GM12891 (cell line): ENCODE measurements around the gene MSI2.

Source experiments
- DNase-seq: peaks from one replicate; pipeline ENCODE4 v3.0.0; 2011; ENCODE audit warnings: low spot score; ENCODE audit not compliant: insufficient read length
- FAIRE-seq: peaks from 2 replicates; lab custom pipeline; 2011; peaks lifted over from hg19 to GRCh38; lab: Jason Lieb, UNC
- PAX5 ChIP-seq: IDR thresholded peaks from 2 replicates; pipeline ENCODE4 v1.6.1; 2011; ENCODE audit warnings: low read length, moderate library complexity, mild to moderate bottlenecking; ENCODE audit not compliant: insufficient read depth, severe bottlenecking
- POLR2A ChIP-seq: IDR thresholded peaks from 2 replicates; pipeline ENCODE4 v1.6.1; 2011; ENCODE audit warnings: low read depth, low read length, control low read depth
- POLR2AphosphoS5 ChIP-seq: IDR thresholded peaks from 2 replicates; pipeline ENCODE4 v1.6.1; 2011; ENCODE audit warnings: low read depth, low read length, control low read depth
- POU2F2 ChIP-seq: IDR thresholded peaks from 2 replicates; pipeline ENCODE4 v1.6.1; 2011; ENCODE audit warnings: low read depth, mild to moderate bottlenecking, control low read depth, low read length, moderate library complexity
- SPI1 ChIP-seq: IDR thresholded peaks from 2 replicates; pipeline ENCODE4 v1.6.1; 2011; ENCODE audit warnings: low read depth, low read length, control low read depth
- TAF1 ChIP-seq: IDR thresholded peaks from 2 replicates; pipeline ENCODE4 v1.6.1; 2011; ENCODE audit warnings: low read depth, low read length, control low read depth

Gene MSI2

DNA sequence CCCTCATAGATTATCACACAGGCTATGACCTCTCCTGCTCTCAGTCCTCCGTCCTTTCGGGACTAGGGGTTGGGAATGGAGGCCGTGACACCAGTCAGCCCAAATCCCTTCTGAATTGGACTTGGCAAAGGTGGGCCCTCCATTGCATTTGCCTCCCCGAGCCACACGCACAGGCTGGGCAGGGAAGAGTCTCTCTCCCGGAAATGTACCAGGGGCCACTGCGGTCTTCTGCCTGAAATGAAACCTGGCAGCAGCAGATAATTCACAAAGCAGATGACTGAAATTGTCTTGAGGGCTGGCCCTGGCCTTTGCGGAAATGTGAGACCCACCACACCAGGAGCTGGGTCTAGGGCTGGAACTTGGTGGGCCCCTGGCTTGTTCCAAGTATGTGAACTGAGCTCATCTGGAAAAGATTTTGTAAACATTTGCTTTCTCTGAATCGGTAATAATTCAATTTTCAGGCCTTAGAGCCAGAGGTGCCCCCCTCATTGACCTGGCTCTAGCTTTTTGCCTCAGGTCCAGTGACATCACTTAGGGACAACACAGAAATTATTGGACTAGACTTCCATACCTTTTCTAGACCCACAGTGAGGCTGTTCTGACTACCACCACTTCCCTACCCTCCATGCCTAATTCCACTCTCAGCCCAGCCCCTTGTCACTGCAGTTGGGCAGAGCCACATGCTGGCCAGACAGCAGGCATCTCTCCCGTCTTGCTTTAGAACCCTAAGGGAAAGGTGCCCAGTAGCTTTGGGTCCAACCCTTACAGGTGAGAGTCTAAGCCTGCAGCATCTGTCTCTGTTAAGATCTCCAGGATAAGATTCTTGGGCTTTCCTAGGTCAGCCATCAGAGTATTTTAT, 413.6 kb downstream of the MSI2 start:
- DNase-seq, result no peak
- FAIRE-seq, result no peak
- TF ChIP-seq TAF1, result no peak
- TF ChIP-seq SPI1, result no peak
- TF ChIP-seq POU2F2, result no peak
- no peak for TF ChIP-seq POLR2AphosphoS5
- TF ChIP-seq POLR2A, result no peak
- TF ChIP-seq PAX5, result no peak

DNA sequence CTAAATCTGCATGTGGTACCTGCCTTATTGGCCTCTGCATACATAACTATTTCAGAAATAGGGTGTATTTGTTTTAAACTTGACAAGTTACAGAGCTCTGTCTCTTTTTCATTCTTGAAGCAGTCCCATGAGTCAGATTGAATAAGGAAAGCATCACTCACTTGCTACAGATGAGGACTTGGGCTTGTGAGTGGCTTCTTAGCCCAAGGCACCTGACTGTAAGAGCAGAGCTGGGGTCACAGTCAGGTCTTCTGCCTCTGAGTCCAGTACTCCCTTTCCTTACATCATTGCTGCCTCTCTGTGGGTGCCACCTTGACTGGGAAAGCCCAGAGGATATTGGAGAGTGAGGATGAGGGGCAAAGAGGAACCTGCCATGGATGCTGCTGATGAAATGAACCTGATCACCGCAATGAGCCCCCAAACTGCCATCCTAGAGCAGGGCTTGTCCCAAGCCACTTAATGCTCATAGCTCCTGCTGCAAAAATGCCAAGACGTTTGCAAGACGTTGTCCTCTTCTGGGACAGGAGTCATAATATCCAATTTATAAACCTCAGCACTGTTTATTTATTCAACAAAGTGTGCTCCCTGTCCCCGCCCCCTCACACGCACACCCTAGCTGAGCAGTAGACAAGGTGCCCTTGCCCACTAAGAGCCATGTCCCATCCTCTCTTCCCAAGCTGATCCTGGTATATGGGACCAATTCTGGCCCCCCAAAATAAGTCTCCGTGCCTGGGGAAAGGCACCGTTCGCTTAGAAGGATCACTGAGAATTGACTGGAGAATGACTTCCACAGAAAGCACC, 414.6 kb downstream of the MSI2 start:
- FAIRE-seq (no peak), DNase-seq (no peak)
- TF ChIP-seq TAF1 (no peak), SPI1 (no peak), POLR2A (no peak), PAX5 (no peak), POLR2AphosphoS5 (no peak), POU2F2 (no peak)

DNA sequence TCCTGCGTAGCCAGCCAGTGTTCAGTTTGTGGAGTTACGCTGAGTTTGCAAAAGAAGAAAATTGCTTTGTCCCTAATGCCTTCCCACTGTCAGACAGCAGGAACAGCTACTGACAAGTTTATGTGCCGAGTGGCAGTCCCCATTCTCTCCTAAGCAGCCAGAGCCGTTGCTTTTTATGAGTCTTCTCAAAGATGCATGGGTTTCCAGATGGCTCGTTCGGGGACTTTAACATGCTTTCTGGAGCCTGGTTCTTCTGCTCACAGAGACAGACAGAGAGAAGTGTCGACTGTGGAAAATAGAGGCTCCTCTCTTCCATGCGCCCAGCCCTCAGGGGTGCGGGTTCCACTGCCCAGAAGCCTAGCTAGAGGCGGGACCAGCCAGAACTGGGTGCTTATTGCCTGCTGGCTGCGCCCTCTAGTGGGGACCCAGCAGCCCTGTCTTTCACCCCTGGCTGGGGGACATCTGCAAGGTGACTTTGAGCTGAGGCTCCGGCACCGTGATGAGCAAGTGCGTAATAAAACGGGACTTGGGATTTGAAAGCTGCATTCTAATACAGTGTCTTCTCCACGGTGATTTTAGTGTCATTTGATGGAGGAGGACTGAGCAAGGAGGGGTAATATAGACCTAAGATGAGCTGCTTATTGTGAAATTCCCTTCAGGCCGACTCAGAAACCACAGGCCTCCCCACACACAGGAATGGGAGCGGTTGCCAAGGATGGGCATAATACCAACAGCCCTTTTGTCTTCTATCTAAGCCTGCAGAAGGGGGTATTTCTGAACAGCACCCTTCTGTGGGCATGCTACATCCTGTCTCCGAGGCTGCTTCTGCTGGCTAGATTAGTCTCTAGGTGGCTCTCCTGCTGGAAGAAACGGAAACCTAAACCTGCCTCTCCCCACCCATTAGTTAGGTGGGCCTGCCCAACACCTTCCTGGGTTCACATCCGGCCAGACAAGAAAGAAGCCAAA, 415.6 kb downstream of the MSI2 start:
- FAIRE-seq (peak; percentile 93), DNase-seq (peak; percentile 83)
- TF ChIP-seq POU2F2 (no peak), TAF1 (no peak), POLR2A (no peak), POLR2AphosphoS5 (no peak), PAX5 (no peak), SPI1 (no peak)

DNA sequence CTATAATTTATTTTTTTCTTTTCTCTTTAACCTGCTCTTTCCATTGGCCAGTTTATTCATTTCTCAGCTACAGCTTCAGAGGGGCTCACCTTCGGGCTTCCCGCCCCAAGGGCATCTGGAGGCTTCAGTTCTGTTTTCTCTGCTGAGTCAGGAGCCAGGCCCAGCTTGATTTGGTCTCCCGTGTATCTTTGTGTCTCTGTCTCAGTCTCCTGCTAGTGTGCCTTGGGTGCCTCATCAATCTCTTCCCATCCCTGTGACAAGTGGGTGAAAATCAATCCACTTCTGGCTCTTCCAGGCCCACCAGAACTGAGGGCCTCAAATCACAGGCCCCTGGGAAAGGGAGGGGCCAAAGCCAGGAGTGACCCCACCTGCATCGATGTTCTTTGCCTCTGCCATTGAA, 416.6 kb downstream of the MSI2 start:
- no peak for FAIRE-seq
- TF ChIP-seq SPI1 (no peak), POLR2A (no peak), POLR2AphosphoS5 (no peak), PAX5 (no peak), TAF1 (no peak), POU2F2 (no peak)

DNA sequence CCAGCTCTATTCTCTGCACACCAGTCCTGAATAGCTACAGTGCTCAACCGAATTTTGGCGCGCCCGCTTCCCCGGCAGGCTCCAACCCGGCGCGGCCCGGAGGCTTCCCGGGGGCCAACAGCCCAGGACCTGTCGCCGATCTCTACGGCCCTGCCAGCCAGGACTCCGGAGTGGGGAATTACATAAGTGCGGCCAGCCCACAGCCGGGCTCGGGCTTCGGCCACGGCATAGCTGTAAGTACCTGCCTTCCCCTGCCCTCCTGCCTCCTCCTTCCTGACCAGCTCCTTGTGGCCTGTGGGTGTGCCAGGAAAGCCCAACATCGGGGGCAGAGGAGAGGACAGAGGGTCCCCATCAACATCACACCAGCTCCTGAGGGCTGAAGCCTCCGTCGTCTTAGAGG, 418.6 kb downstream of the MSI2 start:
- no peak for TF ChIP-seq TAF1
- TF ChIP-seq SPI1, result no peak
- TF ChIP-seq POLR2A, result no peak
- no peak for TF ChIP-seq POU2F2
- no peak for TF ChIP-seq PAX5
- no peak for TF ChIP-seq POLR2AphosphoS5
- DNase-seq, result no peak
- no peak for FAIRE-seq

More for the DNA sequence above, 416.6 kb downstream of the MSI2 start:
- no peak for DNase-seq

DNA sequence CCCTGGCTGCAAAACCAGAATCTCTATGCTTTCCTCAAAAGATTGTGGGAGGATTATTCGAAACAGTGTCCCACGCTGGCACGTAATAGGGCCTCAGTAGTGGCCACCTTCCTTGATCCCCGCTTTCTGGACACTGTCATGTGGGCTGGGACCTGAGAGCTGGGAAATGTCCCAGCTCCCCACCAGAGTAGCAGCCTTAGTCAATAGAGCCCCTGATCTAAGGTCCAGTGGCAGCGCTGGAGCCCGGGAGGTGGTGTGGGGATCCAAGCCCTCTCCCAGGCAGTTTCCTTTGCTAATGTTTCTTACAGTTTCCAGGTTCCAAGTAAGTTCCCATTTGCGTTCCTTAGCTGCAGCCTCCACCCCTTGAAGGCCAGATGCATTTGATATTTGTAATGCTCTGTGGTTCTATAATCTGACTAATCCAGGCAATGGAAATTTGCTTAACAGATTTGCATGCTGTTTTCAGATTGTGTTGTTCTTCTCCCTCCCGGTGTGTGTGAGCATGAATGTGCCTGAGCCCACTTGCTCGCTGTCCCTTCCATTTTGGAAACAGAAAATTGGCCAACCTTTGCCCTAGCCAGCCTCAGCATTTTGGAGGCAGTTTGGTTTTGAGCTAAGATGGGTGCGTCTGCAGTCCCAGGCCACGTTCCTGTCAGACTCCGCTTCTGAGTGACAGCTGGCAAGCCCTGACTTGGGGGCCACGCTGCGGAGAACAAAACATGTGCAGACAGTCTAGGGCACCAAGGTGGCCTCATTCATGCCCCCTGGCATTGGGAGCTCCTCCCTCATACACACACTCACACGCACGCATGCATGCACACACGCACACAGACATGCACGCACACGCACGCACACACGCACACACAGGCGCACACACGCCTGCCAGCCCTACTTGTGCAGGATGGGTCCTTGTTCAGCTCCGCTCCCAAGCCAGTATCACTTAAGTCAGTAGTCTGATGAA, 419.4 kb downstream of the MSI2 start:
- peak; percentile 77 for FAIRE-seq
- no peak for DNase-seq
- TF ChIP-seq POLR2AphosphoS5 (no peak), POU2F2 (no peak), TAF1 (no peak)

DNA sequence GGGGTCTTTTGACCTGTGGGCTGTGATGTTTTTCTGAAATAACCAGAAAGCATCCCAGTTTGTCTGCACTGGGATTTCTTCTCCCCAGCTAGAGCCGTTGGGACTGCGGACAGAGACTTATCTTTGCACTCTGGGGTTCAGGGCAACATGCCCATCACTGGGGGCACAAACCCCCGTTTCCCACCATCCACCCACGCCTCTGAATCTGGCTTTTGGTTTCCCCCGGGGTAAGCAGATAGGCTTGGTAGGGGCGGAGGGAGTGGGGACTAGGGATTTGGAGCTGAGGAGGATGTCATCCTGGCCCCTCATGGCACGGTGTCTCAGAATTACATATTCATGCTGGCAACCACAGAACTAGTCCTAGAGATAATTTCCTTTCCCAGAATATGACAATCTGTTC, 420.2 kb downstream of the MSI2 start:
- DNase-seq (no peak), FAIRE-seq (no peak)
- TF ChIP-seq SPI1, result no peak
- TF ChIP-seq TAF1, result no peak
- no peak for TF ChIP-seq POLR2AphosphoS5
- TF ChIP-seq POU2F2, result no peak
- TF ChIP-seq POLR2A, result no peak
- no peak for TF ChIP-seq PAX5

DNA sequence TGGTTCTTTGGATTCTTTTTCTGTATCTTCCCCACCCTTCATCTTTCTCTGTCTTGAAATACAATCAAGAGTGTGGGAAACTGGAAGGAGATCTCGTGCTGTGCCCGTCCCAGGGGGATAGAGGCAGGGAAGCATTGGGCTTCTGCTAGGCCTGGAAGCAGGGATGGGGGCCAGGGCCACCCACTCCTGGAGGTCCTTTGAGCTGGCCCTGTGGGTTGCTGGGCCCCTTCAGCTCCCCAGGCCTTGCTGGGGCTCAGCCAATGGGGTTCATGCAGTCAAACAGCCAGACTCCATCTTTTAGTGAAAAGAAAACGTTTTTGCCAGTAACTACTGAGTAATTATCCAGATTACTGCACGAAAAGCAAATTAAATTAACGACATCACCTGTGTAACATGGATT, 421.0 kb downstream of the MSI2 start:
- DNase-seq, result no peak
- TF ChIP-seq POLR2A, result no peak
- TF ChIP-seq POU2F2, result no peak
- no peak for FAIRE-seq
